ENCODE data around the gene PCMT1. TPM values are rescaled to one million over a fixed set of nuclear protein-coding genes. Genes with fewer than 3 reads are reported as not detected.
"Not testable (repeated sequence)": the region's sequence is repeated elsewhere in the genome, so short reads cannot be mapped to it uniquely, and the experiment has no call there.

The PCMT1 gene
- total RNA-seq, 2 donors from 2014 or later = 50.4 to 69.9 TPM

- DNase-seq (ENCODE audit: low spot score) = no peak
- intact Hi-C loops (cut with DNase I) = no loop called here
These were observed 96.8 kb downstream of the PCMT1 start for GRCh38 chr6:149846321-149846720.

DNA sequence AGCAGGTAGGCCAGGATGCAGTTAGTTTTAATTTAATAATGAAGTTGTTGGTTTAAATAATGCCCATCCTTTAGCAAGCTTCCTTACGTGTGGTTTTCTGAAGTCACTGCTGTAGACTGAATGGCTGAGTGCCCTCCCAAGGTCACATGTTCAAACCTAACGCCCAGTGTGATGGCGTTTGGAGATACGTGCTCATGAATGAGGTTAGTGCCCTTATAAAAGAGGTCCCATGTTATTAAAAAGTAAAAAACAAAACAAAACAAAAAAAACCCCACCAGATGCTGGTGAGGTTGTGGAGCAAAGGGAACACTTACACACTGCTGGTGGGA, 98.4 kb downstream of the PCMT1 start:
- intact Hi-C loops (cut with DNase I) = no loop called here
- DNase-seq (ENCODE audit: low spot score) = no peak

DNA sequence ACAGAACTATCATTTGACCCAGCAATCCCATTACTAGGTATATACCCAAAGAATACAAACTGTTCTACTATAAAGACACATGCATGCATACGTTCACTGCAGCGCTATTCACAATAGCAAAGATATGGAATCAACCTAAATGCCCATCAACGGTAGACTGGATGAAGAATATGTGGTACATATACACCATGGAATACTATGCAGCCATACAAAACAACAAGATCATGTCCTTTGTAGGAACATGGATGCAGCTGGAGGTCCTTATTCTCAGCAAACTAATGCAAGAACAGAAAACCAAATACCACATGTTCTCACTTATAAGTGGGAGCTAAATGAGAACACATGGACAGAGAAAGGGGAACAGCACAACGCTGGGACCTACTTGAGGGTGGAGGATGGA, 98.8 kb downstream of the PCMT1 start:
- DNase-seq (ENCODE audit: low spot score); intact Hi-C loops (cut with DNase I): not testable (repeated sequence)

DNA sequence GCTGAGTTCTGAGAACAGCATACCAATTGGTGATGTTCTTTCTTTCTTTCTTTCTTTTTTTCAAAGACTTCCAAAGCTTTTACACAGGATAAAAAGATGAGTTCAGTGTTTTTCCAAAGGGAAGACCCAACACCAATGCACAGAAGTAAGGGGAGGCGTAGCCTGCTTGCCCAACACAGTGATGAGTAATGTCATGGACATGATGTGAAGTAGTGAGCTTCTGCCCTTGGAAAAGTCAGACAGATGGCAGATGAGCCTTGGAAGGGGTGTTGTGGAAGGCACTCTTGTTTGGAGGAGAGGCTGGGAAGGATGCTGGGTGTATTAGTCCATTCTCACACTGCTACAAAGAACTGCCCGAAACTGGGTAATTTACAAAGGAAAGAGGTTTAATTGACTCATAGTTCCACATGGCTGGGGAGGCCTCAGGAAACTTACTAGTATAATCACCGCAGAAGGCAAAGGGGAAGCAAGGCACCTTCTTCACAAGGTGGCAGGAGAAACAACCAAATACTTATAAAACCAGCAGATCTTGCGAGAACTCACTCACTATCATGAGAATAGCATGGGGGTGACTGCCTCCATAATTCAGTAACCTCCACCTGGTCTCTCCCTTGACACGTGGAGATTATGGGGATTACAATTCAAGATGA, 102.0 kb downstream of the PCMT1 start:
- DNase-seq (ENCODE audit: low spot score) = no peak
- intact Hi-C loops (cut with DNase I) = no loop called here

GRCh38 chr6:149852180-149852579, 102.6 kb downstream of the PCMT1 start:
- DNase-seq (ENCODE audit: low spot score) = no peak
- intact Hi-C loops (cut with DNase I) = no loop called here

DNA sequence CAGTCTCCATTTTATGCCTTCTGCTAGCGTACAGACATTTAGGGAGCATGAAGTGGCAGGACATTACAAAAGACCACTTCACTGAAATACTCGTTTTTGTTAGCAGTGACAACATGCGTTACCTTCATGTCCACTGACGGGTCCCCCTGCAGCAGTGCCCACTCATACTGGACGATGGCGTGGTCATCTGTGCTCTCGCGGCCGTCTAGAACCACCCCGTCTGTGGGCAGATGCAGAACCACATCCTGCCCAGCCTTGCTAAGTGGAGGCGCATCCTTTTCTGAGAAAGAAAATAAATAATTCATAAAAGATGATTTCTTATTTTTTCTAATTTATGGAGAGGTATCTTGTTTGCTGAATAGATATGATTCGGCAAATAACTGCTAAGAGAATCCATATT, 103.3 kb downstream of the PCMT1 start:
- no peak for DNase-seq (ENCODE audit: low spot score)
- intact Hi-C loops (cut with DNase I) = no loop called here

DNA sequence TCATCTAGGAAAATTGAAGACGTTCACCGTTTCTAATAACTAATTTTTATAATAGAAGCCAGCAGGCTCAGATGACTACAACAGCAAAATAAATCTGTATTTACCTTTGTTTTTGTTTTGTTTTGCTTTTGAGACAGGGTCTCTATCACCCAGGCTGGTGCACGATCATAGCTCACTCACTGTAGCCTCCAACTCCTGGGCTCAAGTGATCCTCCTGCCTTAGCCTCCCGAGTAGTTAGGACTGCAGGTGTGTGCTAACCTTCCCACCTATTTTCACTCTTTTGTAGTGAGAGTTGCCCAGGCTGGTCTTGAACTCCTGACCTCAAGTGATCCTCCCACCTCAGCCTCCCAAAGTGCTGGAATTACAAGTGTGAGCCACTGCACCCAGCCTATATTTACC, 104.5 kb downstream of the PCMT1 start:
- DNase-seq (ENCODE audit: low spot score); intact Hi-C loops (cut with DNase I): not testable (repeated sequence)

DNA sequence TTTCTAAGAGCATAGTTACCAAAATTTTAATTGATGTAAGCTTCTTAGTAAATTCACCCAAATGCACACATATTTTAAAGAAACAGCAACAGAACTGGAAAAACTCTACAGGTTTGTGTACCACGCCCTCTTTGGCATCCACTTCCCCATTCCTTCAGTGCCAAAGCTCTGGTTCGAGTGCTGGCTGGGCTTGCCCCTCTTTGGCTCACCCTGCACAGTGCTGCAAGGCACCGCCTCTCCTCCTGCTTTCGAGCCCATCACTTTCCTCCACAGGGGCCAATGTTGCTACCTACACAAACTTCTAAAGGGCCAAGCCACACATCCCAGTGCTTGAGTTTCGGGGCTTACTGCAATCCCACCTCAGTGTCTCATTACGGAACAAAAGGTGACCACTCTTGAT, 105.0 kb downstream of the PCMT1 start:
- intact Hi-C loops (cut with DNase I) = no loop called here
- DNase-seq (ENCODE audit: low spot score) = no peak

DNA sequence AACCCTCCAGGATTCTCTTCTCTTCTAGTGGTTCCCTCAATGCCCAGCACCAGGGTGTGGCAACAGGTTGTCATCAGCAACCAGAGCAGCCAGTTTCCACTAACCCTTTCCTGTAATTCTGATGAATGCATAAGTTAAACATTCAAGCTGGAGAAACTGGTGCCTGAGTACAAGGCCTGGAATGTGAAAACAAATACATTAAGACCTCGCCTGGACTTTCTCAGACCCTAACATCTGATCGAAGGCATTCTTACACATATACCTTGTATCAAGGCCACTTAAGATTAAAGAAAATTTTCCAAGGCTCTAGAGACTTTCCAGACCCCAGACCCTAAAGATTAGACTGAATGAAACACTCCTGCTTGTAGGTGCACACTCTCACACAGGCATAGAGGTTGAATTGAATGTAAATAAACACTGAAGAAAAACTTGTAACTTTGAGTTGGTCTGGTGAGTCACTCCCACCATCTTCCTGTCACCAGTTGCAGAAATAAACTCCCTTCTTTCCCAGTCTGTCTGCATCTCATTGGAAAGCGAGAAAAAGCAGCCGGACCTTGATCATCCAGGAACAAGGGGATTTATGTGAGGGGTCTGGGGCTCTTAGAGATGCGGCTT, 105.6 kb downstream of the PCMT1 start:
- intact Hi-C loops (cut with DNase I) = no loop called here
- no peak for DNase-seq (ENCODE audit: low spot score)

- DNase-seq (ENCODE audit: low spot score) = no peak
- intact Hi-C loops (cut with DNase I) = no loop called here
These were observed 106.2 kb downstream of the PCMT1 start for GRCh38 chr6:149855741-149856140.

- intact Hi-C loops (cut with DNase I) = no loop called here
- no peak for DNase-seq (ENCODE audit: low spot score)
These were observed 106.9 kb downstream of the PCMT1 start for GRCh38 chr6:149856256-149856994.

- intact Hi-C loops (cut with DNase I) = no loop called here
- DNase-seq (ENCODE audit: low spot score) = no peak
These were observed 108.0 kb downstream of the PCMT1 start for GRCh38 chr6:149857541-149857940.

GRCh38 chr6:149859368-149859767, 109.8 kb downstream of the PCMT1 start:
- no peak for DNase-seq (ENCODE audit: low spot score)
- intact Hi-C loops (cut with DNase I) = no loop called here

DNA sequence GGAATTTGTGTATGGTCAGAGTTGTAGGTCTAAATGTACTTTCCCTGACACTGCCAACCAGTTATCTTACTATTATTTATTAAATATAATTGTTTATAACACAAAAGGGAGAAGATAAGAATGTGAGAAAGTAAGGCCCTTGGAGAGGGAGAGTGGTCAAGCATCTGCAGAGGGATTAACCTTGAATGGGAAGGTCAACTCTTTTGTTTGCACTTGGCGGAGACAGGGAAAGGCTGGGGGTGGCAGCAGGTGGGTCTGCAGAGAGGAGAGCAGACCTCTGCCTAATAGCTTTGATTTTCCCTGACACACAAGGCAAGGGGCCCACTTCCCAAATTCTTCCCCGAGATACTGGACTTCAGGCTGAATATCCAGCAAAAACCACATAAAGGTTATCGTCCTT, 110.4 kb downstream of the PCMT1 start:
- DNase-seq (ENCODE audit: low spot score) = no peak
- intact Hi-C loops (cut with DNase I) = no loop called here

- intact Hi-C loops (cut with DNase I) = no loop called here
- DNase-seq (ENCODE audit: low spot score) = no peak
These were observed 110.9 kb downstream of the PCMT1 start for GRCh38 chr6:149860513-149860833.

Other genes with a start within 250 kb of the PCMT1 start
- gene PPIL4, start 203.7 kb upstream of the PCMT1 start, total RNA-seq = 10 to 100 TPM; 25.1 to 26.2 TPM
- 10 to 100 TPM; 62.4 to 63.3 TPM for gene GINM1, start 183.4 kb upstream of the PCMT1 start, total RNA-seq
- 10 to 100 TPM; 11.5 to 16.3 TPM for gene KATNA1, start 101.0 kb upstream of the PCMT1 start, total RNA-seq
- gene LATS1, start 31.6 kb upstream of the PCMT1 start, total RNA-seq = 10 to 100 TPM; 31.1 to 32.8 TPM
- 10 to 100 TPM; 24.8 to 29.0 TPM for gene NUP43, start 3.2 kb upstream of the PCMT1 start, total RNA-seq
- 10 to 100 TPM; 20.0 to 26.3 TPM for gene LRP11, start 114.6 kb downstream of the PCMT1 start, total RNA-seq
- gene RAET1E, start 148.4 kb downstream of the PCMT1 start, total RNA-seq = 1 to 10 TPM in 1 of 2 donors, not detected in 1; 1.6 TPM
- gene RAET1G, start 173.4 kb downstream of the PCMT1 start, total RNA-seq = under 1 TPM in 1 of 2 donors, not detected in 1; 0.74 TPM
- under 1 TPM; 0.43 to 0.51 TPM for gene ULBP2, start 192.3 kb downstream of the PCMT1 start, total RNA-seq
- under 1 TPM in 1 of 2 donors, not detected in 1; 0.19 TPM for gene ULBP1, start 214.2 kb downstream of the PCMT1 start, total RNA-seq